Hypothalamus (tissue), 51 donors: ENCODE data around the gene TAS2R30.
"Not testable (repeated sequence)": the region's sequence is repeated elsewhere in the genome, so short reads cannot be mapped to it uniquely, and the experiment has no call there.

Experiments
- DNase-seq, 51 donors: peaks; one replicate each; lab custom pipeline; 2025; lab: John Stamatoyannopoulos, UW

TAS2R30 gene

GRCh38 chr12:11130999-11131398, 3.4 kb downstream of the TAS2R30 start:
- DNase-seq = no peak

GRCh38 chr12:11130382-11130781, 4.1 kb downstream of the TAS2R30 start:
- DNase-seq = no peak

- not testable (repeated sequence) for DNase-seq
These were observed 20.3 kb downstream of the TAS2R30 start for GRCh38 chr12:11114130-11114529.

GRCh38 chr12:11111213-11111612, 23.2 kb downstream of the TAS2R30 start:
- not testable (repeated sequence) for DNase-seq

GRCh38 chr12:11108862-11109261, 25.6 kb downstream of the TAS2R30 start:
- DNase-seq = no peak

- no peak for DNase-seq
These were observed 26.7 kb downstream of the TAS2R30 start for GRCh38 chr12:11107719-11108118.

GRCh38 chr12:11106288-11106687, 28.2 kb downstream of the TAS2R30 start:
- no peak for DNase-seq

- no peak for DNase-seq
These were observed 28.9 kb downstream of the TAS2R30 start for GRCh38 chr12:11105546-11105945.

- DNase-seq = not testable (repeated sequence)
These were observed 39.5 kb downstream of the TAS2R30 start for GRCh38 chr12:11094910-11095309.

- DNase-seq = no peak
These were observed 42.3 kb downstream of the TAS2R30 start, which contains the start of gene TAS2R43 for GRCh38 chr12:11092128-11092527. Gene TAS2R43, minus strand, starts transcription at chr12:11092313. Its CDS starts 84 bp downstream, at chr12:11092229.

- DNase-seq = no peak
These were observed 45.2 kb downstream of the TAS2R30 start for GRCh38 chr12:11089246-11089645.

GRCh38 chr12:11085419-11085818, 49.0 kb downstream of the TAS2R30 start:
- DNase-seq = no peak
